H9 (cell line): ENCODE measurements around the gene TUNAR. TPM values are rescaled to one million over a fixed set of nuclear protein-coding genes. Genes with fewer than 3 reads are reported as not detected.

Experiments used
- DNase-seq: peaks from one replicate; pipeline ENCODE4 v3.0.0-alpha.2; 2017
- H2AFZ ChIP-seq: one replicate; pipeline ENCODE4 v1.6.1; 2013; ENCODE audit warnings: mild to moderate bottlenecking, low read length, control low read depth, moderate library complexity
- H2AK5ac ChIP-seq: 2 replicates; pipeline ENCODE4 v1.6.1; 2013; ENCODE audit warnings: low read length, control low read depth, mixed read lengths; ENCODE audit not compliant: insufficient read length
- H2BK120ac ChIP-seq: one replicate; pipeline ENCODE4 v1.6.1; 2013; ENCODE audit warnings: low read depth, mild to moderate bottlenecking, low read length, control low read depth, inconsistent platforms; ENCODE audit not compliant: poor library complexity, severe bottlenecking
- H2BK12ac ChIP-seq: 2 replicates; pipeline ENCODE4 v1.6.1; 2013; ENCODE audit warnings: low read length, control low read depth, mixed read lengths, low read depth; ENCODE audit not compliant: insufficient read length
- H2BK15ac ChIP-seq: 2 replicates; pipeline ENCODE4 v1.6.1; 2013; ENCODE audit warnings: low read depth, low read length, control low read depth
- H2BK20ac ChIP-seq: one replicate; pipeline ENCODE4 v1.6.1; 2013; ENCODE audit warnings: low read depth, mild to moderate bottlenecking, low read length, control low read depth, inconsistent platforms; ENCODE audit not compliant: poor library complexity, severe bottlenecking
- H2BK5ac ChIP-seq: 2 replicates; pipeline ENCODE4 v1.6.1; 2013; ENCODE audit warnings: low read length, control low read depth, mixed read lengths; ENCODE audit not compliant: insufficient read length
- H3K14ac ChIP-seq: 2 replicates; pipeline ENCODE4 v1.6.1; 2013; ENCODE audit warnings: low read length, control low read depth; ENCODE audit not compliant: insufficient read depth
- H3K18ac ChIP-seq: 2 replicates; pipeline ENCODE4 v1.6.1; 2013; ENCODE audit warnings: low read depth, mild to moderate bottlenecking, mixed read lengths, low read length, control low read depth; ENCODE audit not compliant: insufficient read length
- H3K23ac ChIP-seq: 2 replicates; pipeline ENCODE4 v1.6.1; 2013; ENCODE audit warnings: low read length, control low read depth, mixed read lengths, low read depth; ENCODE audit not compliant: insufficient read length
- H3K23me2 ChIP-seq: 2 replicates; pipeline ENCODE4 v1.6.1; 2013; ENCODE audit warnings: low read depth, mild to moderate bottlenecking, mixed read lengths, low read length, control low read depth; ENCODE audit not compliant: insufficient read length, poor library complexity, severe bottlenecking
- H3K27ac ChIP-seq: 2 replicates; pipeline ENCODE4 v1.5.1; 2013; ENCODE audit warnings: low read length, control low read depth, mixed read lengths, low read depth; ENCODE audit not compliant: insufficient read length
- H3K27me3 ChIP-seq: 2 replicates; pipeline ENCODE4 v1.6.1; 2013; ENCODE audit warnings: low read length, control low read depth, inconsistent platforms; ENCODE audit not compliant: insufficient read depth
- H3K4ac ChIP-seq: 2 replicates; pipeline ENCODE4 v1.6.1; 2013; ENCODE audit warnings: low read depth, mild to moderate bottlenecking, control low read depth, inconsistent platforms, low read length, moderate library complexity
- H3K4me1 ChIP-seq: 2 replicates; pipeline ENCODE4 v1.6.1; 2013; ENCODE audit warnings: low read length, control low read depth, inconsistent platforms; ENCODE audit not compliant: insufficient read depth
- H3K4me2 ChIP-seq: 2 replicates; pipeline ENCODE4 v1.6.1; 2013; ENCODE audit warnings: low read length, control low read depth, mixed read lengths; ENCODE audit not compliant: insufficient read length, insufficient read depth
- H3K56ac ChIP-seq: 2 replicates; pipeline ENCODE4 v1.6.1; 2013; ENCODE audit warnings: low read depth, mild to moderate bottlenecking, mixed read lengths, low read length, control low read depth; ENCODE audit not compliant: insufficient read length
- H3K79me1 ChIP-seq: 2 replicates; pipeline ENCODE4 v1.6.1; 2013; ENCODE audit warnings: low read depth, mild to moderate bottlenecking, moderate library complexity, low read length, control low read depth, inconsistent platforms; ENCODE audit not compliant: insufficient read depth, poor library complexity, severe bottlenecking
- H3K79me2 ChIP-seq: 2 replicates; pipeline ENCODE4 v1.6.1; 2013; ENCODE audit warnings: low read length, control low read depth, inconsistent platforms; ENCODE audit not compliant: insufficient read depth
- H3K9ac ChIP-seq: 2 replicates; pipeline ENCODE4 v1.6.1; 2013; ENCODE audit warnings: low read length, control low read depth, mixed read lengths; ENCODE audit not compliant: insufficient read length; ENCODE audit errors: extremely low read depth
- H3K9me3 ChIP-seq: one replicate; pipeline ENCODE4 v1.6.1; 2013; ENCODE audit warnings: low read depth, low read length, inconsistent platforms; ENCODE audit not compliant: control insufficient read depth
- H3T11ph ChIP-seq: one replicate; pipeline ENCODE4 v1.6.1; 2013; ENCODE audit warnings: mild to moderate bottlenecking, low read length, control low read depth, inconsistent platforms
- H4K20me1 ChIP-seq: one replicate; pipeline ENCODE4 v1.6.1; 2013; ENCODE audit not compliant: control insufficient read depth, insufficient read length, insufficient read depth
- H4K5ac ChIP-seq: 2 replicates; pipeline ENCODE4 v1.6.1; 2013; ENCODE audit warnings: low read depth, mild to moderate bottlenecking, mixed read lengths, low read length, control low read depth; ENCODE audit not compliant: insufficient read length
- H4K8ac ChIP-seq: replicated peaks from 2 replicates; pipeline ENCODE4 v1.6.1; 2013; ENCODE audit warnings: low read length, control low read depth, mixed read lengths, low read depth; ENCODE audit not compliant: insufficient read length
- H4K91ac ChIP-seq: 2 replicates; pipeline ENCODE4 v1.6.1; 2013; ENCODE audit warnings: low read depth, mild to moderate bottlenecking, moderate library complexity, mixed read lengths, low read length, control low read depth; ENCODE audit not compliant: insufficient read length
- H3K27ac Mint-ChIP-seq, 3 experiments: 2 replicates in 2 of 3; 3 replicates in 1 of 3; pipeline ENCODE4 v1.8.0; 2020 to 2021; ENCODE audit warnings: mixed read lengths in 3 of 3, mild to moderate bottlenecking in 1 of 3, moderate library complexity in 1 of 3
- H3K27me3 Mint-ChIP-seq: 2 replicates; pipeline ENCODE4 v1.8.0; 2021; ENCODE audit warnings: low read depth, mild to moderate bottlenecking, moderate library complexity, mixed read lengths
- H3K36me3 Mint-ChIP-seq, 3 experiments: 2 replicates in 2 of 3; 3 replicates in 1 of 3; pipeline ENCODE4 v1.8.0; 2020 to 2021; ENCODE audit warnings: low read depth in 3 of 3, mixed read lengths in 3 of 3; ENCODE audit not compliant: insufficient read depth in 1 of 3
- H3K4me1 Mint-ChIP-seq, 2 experiments: 2 replicates each; pipeline ENCODE4 v1.8.0; 2020; ENCODE audit warnings: mixed read lengths in 2 of 2
- H3K4me3 Mint-ChIP-seq, 2 experiments: 2 replicates in 1 of 2; 3 replicates in 1 of 2; pipeline ENCODE4 v1.8.0; 2020 to 2021; ENCODE audit warnings: mild to moderate bottlenecking in 2 of 2, mixed read lengths in 2 of 2, moderate library complexity in 1 of 2
- H3K9me3 Mint-ChIP-seq, 2 experiments: 2 replicates in 1 of 2; 3 replicates in 1 of 2; pipeline ENCODE4 v1.8.0; 2020; ENCODE audit warnings: mild to moderate bottlenecking in 2 of 2, mixed read lengths in 2 of 2, moderate library complexity in 1 of 2
- WGBS: extraction: QIAGEN DNeasy Blood & Tissue Kit; methylation state at CpG from one replicate; pipeline ENCODE4 v1.1.7; 2013; ENCODE audit warnings: missing lambda C conversion rate, low lambda C conversion rate, mixed read lengths; ENCODE audit not compliant: insufficient read length; ENCODE audit errors: extremely low coverage; 5-methylcytosine and 5-hydroxymethylcytosine counted together
- total RNA-seq: library from RNA; stranded (reverse); gene quantifications from 2 replicates; pipeline ENCODE4 v1.2.1, GENCODE V29; 2021
- TF ChIP-seq, protein P1 (sequence below): fragments of 200-600 bp; sonication (generic); conservative IDR thresholded peaks from 3 replicates; pipeline ENCODE4 v1.8.0; 2021; ENCODE audit warnings: antibody characterized with exemption, mild to moderate bottlenecking

The TUNAR gene
- total RNA-seq, 1 experiment from 2014 or later = 26.2 TPM

DNA sequence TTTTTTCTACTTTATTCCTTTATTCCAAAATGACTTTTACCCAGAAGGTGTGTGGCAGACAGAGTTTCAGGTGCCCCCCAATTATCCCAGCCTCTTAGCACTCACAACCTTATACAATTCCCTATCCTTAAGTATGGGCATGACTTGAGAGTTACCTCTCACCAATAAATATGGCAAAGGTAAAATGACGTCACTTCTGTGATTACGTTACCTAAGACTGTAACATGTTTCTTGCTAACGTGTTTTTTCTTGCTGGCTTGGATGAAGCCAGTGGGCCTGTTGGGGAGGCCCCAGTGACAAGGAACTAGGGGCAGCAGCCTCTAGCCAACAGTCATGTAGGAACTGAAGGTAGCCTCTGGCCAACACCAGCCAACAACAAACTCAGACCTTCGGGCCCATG is 13.3 kb upstream of the TUNAR start:
- Histone ChIP-seq H4K91ac (no peak overlapping the region), H3K79me2 (no peaks in the 10 kb centered on the region), H3K27me3 (no peaks in the 10 kb centered on the region), H3K9me3 (no peaks in the 10 kb centered on the region), H2BK120ac (no peak overlapping the region), H3K27ac (no peak overlapping the region), H3K18ac (no peak overlapping the region), H2BK12ac (no peak overlapping the region), H2AFZ (no peak overlapping the region), H4K8ac (no peak overlapping the region), H3T11ph (no peak overlapping the region), H3K14ac (no peak overlapping the region), H3K79me1 (no peaks in the 10 kb centered on the region), H4K5ac (no peak overlapping the region), H3K4me1 (no peaks in the 10 kb centered on the region), H2BK20ac (no peak overlapping the region), H3K9ac (no peak overlapping the region), H3K56ac (no peak overlapping the region), H3K23me2 (no peaks in the 10 kb centered on the region), H2BK5ac (no peak overlapping the region), H3K4me2 (no peak overlapping the region), H3K23ac (no peak overlapping the region), H2AK5ac (no peak overlapping the region), H2BK15ac (no peak overlapping the region), H3K4ac (no peak overlapping the region), H4K20me1 (no peaks in the 10 kb centered on the region)
- Mint-ChIP-seq H3K27ac (no peak overlapping the region), H3K27me3 (peaks cover 13% of the 10 kb centered on the region; the same call in 1 of the 2 replicates), H3K36me3 (no peaks in the 10 kb centered on the region), H3K9me3 (peaks cover 0 to 3% of the 10 kb centered on the region in 2 experiments; a peak in 3 of 5 replicates), H3K4me1 (peaks cover 0 to 3% of the 10 kb centered on the region in 2 experiments; a peak in 1 of 4 replicates), H3K4me3 (no peak overlapping the region)
- TF ChIP-seq, protein P1, sequence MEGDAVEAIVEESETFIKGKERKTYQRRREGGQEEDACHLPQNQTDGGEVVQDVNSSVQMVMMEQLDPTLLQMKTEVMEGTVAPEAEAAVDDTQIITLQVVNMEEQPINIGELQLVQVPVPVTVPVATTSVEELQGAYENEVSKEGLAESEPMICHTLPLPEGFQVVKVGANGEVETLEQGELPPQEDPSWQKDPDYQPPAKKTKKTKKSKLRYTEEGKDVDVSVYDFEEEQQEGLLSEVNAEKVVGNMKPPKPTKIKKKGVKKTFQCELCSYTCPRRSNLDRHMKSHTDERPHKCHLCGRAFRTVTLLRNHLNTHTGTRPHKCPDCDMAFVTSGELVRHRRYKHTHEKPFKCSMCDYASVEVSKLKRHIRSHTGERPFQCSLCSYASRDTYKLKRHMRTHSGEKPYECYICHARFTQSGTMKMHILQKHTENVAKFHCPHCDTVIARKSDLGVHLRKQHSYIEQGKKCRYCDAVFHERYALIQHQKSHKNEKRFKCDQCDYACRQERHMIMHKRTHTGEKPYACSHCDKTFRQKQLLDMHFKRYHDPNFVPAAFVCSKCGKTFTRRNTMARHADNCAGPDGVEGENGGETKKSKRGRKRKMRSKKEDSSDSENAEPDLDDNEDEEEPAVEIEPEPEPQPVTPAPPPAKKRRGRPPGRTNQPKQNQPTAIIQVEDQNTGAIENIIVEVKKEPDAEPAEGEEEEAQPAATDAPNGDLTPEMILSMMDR = no peak
- no peak for DNase-seq
- no CpG with 5 or more reads among the region's 4 CpGs for WGBS
